GM10847 (cell line): Measurements from ENCODE around the gene STK11.
A peak's percentile ranks its signal among the peaks of the same experiment; 100 is the strongest.

Experiments used
- POLR2A ChIP-seq: IDR thresholded peaks from 2 replicates; pipeline ENCODE4 v1.6.1; 2011; ENCODE audit not compliant: insufficient read length; ENCODE audit errors: extremely low read depth

STK11 gene

DNA sequence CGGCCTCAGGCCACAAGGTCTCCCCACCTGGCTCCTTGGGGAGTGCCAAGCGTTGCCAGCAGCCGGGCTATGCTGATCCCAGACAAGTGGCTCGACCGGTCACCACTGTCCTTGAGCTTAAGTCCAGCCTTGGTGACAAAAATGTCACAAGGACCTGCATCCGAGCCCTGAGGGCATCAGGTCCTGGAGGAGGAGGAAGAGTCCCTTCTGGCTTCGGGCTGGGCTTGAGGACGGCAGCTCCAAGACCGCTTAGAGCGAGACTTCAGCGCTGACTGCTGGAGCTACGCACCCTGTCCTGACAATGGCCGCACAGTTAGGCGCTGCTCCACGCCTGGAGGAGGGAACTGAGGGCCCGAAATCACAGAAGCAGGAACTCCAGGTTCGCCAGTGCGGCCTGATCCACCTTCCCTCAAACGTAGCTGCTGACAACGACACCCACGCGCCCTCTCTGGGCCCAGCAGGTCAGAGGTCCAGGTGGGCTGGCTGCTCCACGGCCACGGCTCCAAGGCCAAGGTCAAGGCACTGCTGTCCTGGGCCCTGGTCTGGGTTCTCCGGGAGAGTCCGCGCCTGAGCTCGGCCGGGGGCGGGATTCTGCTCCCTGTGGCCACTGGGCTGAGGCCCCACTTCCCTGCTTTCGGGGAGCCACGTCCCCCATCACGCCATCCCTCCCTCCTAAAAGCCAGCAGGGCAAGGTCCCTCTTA, 38.6 kb upstream of the STK11 start:
- no peak for TF ChIP-seq POLR2A

DNA sequence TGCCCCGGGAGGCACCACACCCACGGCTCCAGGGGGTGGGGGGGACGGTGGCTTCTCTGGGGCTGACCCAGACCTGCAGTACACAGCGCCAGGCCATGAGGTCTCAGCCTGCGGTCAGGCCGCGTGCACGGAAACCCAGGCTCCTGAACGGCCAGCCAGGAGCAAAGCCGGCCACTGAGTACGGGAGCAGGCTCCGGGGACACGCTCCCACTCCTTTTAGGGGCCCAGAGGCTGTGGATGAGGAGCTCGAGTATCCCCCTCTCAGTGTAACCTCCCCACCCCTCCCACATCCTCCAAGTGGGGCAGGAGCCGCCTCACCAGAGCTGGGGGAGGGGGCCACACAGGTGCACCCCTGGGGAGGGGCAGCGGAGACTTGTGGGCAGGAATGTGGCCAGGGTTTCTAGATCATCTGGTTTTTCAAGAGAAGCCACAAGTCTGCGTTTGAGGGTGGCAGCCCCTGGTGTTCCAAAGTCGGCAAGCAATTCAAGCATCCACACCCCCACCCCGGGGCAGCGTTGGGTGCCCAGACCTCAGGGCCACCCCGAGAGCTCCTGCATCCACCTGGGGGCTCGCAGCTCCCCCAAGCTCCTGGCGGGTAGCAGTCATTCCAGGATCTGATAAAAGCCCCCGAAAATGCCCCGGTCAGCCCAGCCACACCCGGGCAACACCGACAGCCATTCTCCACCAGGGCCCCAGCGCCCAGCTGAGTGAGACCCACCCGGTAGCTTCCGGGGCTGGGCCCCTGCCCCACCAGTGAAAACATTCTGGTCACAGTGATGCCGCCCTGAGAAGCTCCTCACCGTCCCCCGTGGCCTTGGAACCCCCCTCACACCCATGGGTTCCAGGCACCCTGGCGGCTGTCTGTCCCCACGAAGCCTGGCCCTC, 37.6 kb upstream of the STK11 start:
- no peak for TF ChIP-seq POLR2A

DNA sequence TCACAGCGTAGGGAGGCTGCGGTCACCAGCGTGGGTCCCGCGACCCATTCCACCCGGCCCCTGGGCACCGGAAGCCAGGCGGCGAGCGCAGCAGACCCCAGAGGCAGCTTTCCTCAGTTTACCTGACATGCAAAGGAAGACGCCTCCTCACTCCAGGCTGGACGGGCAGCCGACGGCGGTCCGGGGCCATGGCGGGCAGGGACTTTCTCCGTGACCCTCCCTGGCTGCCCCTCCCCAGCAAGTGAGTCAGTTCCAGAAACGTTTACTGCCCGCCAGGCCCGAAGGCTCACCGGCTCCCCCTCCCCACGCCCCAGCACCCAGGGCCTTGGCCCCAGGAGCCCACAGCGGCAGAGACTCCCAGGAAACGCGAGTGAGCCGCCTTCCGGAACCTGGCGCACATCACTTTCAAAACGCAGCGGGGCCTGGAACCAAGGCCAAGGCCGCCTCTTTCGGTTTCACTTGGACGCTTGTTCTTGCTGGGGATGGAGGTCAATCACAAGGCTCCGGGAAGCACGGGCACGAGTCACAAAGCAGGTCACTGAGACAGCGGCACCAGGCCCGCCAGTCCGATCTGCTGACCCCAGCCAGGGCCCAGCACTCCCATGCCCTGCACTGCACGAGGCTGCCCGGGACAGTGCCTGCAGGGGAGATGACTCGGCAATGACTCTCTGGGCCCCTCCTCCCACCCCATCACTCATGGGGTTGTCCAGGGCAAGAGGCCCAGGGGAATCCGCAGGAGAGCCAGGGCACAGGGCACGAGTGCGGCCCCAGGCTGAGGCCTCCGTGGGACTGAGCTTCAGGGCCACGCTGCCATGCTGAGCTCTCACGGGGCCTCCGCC, 36.8 kb upstream of the STK11 start:
- TF ChIP-seq POLR2A = no peak

DNA sequence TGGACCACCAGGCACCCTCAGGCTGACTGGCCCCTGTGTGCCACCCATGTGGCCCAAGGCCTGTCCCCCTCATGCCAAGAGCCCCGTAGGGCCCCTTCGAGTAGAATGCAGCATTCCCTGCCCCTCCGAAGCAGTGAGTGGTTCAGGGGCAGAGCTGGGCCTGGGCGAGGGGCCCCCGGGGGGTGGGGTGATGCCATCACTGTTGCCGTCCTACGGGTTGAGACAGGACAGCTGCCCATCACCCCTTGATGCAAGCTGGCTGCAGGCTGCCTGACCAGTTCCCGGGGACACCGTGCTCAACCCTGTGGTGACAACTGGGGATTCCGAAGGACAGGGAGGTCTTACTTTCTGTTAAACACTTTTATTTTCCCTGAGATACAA, 36.2 kb upstream of the STK11 start:
- TF ChIP-seq POLR2A = no peak

DNA sequence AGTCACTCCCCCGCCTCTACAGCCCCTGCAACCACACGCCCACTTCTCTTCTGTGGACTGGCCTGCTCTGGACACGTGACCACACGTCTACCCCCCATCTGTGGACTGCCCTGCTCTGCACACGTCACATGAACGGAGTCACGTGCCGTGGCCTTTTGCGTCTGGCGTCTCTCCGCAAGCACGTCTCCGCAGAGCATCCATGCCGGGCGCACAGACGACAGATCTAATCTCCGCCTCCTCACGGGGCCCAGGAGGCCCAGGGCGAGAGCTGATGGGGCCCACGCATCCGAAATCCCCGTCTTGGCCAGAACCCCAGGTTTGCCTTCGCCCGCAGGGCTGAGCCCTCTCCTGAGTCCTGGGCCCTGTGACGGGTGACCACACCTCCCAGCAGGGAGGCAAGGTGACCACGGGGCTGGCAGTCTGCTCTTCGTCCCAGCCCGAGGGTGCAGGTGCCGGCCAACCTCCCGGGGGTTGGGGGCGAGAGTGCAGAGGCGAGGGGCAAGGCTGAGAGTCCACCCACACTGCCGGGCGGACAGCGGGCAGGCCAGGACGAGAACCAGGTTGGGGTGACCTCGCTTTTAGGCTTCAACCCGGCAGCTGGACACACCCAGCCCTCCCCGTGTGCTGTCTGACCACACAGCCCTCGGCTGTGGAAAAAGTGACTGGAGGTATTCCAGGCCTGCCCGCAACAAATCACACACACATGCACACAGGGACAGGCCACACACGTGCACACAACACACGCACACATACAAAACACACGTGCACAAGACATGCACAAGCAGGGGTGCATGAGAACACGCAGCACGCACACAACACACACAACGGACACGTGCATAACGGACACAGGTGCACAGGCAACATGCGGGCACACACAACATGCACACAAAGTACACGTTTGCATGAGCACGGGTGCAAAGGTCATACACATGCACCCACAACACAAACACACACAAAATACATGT, 35.4 kb upstream of the STK11 start:
- no peak for TF ChIP-seq POLR2A

DNA sequence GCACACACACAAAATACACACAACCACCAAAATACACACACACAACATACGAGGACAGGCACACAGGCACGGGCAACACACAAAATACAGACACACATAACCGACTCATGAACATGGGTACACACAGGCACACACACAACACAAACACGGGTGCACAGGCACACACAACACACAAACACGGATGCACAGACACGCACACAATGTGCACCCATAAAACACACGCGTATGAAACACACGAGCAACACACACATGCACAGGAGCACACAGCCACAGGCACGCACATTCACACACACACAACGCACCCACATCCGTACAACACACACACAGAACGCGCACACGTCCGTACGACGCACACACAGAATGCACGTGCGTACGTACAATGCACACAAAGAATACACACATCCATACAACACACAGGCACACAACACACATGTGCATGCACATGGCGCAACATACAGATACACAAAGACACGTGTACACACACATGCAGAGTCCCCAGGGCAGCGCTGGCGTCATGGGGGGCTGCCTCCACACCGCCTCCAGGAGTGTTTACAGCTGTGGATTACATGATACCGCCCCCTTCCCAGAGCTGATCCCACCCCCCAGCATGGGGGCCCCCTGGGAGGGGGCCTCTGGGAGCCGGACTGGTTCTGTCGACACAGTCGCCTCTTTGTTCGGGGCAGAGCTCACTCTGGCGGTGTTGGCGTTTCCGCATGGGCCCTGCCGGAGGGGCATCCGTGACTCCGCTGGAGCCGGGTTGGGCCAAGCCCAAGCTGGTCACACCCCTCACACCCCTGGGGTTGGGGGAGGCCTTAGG, 34.4 kb upstream of the STK11 start:
- TF ChIP-seq POLR2A = no peak

DNA sequence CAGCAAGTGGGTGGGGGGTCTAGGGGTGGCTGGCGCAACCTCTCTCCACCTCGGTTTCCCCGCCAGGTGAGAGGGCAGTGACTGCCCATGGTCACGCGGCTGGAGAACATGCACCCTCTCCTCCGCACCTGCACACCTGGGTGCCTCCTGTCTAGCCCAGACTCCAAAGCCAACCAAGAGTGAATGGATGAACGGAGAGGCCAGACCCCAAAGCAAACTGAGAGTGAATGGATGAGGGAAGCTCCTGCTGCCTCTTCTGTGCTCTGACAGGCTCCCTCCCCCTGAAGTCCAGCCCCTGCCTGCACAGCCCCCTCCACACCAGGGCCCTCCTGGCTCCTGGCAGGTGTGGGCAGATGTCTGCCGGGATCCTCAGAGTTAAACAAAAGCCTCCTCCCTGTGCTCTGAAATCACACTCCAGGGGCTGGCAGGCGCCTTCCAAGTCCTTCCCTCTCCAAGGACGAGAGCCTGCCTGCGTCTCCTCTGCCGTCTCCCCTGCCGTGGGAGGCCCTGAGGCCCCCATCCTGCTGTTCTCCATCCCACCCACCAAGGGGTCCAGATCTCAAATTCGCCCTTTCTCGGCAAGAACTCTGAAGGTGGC, 33.7 kb upstream of the STK11 start:
- no peak for TF ChIP-seq POLR2A

DNA sequence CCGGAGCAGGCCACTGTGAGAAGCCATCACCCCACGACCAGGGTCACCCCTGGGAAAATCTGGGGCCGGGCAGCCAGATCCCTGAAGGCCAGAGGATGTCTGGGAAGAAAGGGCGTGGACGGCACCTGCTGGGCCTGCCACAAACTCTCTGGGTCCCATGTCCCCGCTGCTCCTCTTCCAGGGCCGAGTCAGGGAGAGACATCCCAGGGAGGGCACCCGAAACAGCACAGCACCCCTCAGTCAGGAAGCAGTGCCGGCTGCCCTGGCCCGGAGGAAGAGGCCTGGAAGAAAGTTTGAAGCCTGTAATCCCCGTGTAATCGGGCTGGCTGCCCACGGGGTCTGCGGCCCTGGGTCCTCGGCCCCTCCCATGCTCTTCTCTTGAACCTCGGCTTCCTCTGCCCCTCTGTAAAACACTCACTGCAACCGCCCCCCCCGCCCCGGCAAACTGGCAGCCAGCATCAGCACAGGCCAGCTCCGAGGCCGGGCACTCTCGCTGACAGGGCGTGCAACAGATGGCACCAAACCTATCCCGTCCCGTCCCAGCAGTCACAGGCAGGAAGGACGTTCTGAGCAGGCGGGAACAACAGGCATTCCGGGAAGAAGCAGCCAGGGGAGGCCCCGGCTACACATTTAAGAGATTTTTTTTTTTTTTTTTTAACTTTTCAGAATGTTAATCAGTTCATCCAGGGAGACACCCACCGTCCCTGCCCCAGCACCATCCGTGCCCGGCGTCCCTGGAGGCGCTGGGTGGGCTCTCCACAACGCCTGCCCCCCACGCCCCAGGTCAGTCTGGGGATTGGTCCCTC, 33.0 kb upstream of the STK11 start:
- no peak for TF ChIP-seq POLR2A

DNA sequence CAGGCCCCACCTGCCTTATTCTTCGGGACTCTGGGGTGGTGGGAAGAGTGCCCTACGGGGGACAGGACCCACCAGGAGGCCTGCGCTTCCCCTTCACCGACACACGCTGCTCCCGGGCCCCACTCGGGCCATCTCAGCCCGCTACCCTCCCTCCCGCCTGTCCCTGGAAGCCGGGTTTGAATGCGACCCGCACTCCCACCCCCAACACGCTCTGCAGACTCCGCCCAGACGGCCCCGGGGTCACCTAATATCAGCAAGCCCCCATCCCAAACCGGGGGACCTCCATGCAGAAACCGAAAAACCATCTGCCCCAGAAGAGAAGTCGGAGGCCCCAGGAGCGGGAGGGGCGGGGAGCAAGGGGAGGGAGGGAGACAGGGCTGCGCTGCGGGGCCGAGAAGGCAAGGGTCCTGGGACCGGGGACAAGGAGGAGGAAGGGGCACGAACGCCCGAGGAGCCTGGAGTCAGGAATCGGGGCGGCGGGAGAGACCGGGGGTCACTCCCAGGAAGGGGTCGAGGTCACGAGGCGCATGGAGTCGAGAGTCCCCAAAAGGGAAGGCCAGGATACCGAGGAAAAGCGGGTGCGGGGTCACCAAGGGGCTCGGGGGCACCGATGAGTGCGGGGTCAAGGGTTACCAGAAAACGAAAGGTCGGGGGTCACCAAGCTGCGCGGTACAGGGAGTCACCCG, 32.3 kb upstream of the STK11 start:
- TF ChIP-seq POLR2A = no peak

DNA sequence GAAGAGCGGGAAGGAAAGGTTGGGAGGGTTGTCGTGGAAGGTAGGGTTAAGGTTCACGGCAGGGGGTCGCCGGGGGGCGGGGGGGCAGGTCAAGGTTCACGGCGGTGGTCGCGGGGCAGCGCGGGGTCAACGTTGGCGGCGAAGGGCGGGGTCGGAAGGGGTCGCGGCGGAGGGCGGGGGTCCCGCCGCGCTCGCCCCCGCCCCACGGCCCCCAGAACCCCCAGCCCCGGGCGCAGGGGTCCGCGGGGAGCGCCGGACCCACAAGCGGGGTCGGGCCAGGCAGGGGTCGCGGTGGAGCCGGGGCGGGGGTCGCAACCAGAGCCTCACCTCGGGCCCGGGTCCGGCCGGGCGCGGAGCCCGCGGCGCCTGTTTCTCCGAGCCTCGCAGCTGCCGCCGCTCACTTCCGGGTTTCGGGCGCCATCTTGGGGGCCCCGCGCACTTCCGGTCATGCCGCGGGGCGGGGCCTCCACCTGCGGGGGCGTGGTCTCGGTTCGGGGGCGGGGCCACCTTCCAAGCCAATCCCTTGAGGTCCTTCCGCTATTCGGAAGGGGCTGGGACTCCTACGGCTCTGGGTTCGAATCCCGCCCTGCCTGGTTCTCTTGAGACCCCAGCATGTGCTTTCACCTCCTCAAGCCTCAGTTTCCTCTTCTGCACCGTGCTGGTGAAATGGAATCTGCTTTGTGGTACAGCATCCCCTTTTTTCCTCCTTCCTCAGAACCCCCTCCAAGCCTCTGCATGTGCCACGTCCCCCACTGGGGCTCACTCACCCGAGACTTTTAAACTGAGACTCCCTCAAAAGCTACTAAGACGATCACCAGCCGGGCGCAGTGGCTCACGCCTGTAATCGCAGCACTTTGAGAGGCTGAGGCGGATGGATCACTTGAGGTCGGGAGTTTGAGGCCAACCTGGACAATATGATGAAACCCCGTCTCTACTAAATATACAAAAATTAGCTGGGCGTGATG, 31.5 kb upstream of the STK11 start, which contains the start of gene SBNO2:
TSS of gene SBNO2 (minus strand) at position 424 of the 965 bp plus-strand sequence. CDS start 19,992 bp downstream, outside the sequence.
- TF ChIP-seq POLR2A = peak; percentile 89
